ENCODE results near the gene LAMA2. TPM values are rescaled to one million over a fixed set of nuclear protein-coding genes. Genes with fewer than 3 reads are reported as not detected.

Gene LAMA2
- total and polyA plus RNA-seq, 4 experiments from 2014 or later = 0.20 to 0.87 (median 0.43) TPM

DNA sequence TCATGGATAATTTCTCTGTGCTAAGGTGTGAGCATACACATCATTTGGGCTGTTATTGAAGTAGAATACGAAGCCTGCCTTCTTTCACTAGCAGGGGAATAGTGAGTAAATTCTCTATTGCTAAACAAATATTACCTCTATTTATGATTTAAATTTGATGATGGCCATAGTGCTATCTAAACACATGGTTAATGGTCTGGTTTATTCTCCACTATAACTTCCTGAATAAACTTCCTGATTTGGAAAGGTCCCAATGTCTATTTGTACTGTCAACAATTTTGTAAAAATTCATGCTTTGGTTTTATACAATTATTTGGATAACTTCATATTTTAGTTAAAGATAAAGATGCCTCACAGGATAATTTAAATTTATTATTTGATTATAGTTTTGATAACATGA lies 426.2 kb downstream of the LAMA2 start:
- Histone ChIP-seq H3K4me3 (ENCODE audit: low read length in 2 of 2) (no peak overlapping the region), H3K27me3 (ENCODE audit: insufficient read depth, low read length) (no peaks in the 10 kb centered on the region), H3K36me3 (ENCODE audit: insufficient read depth, low read length) (no peaks in the 10 kb centered on the region), H3K9me3 (ENCODE audit: control insufficient read depth in 1 of 2, low read length in 2 of 2) (no peaks in the 10 kb centered on the region), H3K27ac (ENCODE audit: low read depth, low read length) (no peak overlapping the region), H3K4me1 (ENCODE audit: insufficient read depth, low read length) (no peaks in the 10 kb centered on the region)
- intact Hi-C loops (cut with micrococcal nuclease) = no loop called here
- Mint-ChIP-seq H3K4me3 (no peak overlapping the region), H3K9me3 (peaks cover 0 to 4% (median 0%) of the 10 kb centered on the region in 8 donors), H3K27me3 (peaks cover 0 to 5% of the 10 kb centered on the region in 2 donors), H3K27ac (no peak overlapping the region), H3K4me1 (no peaks in the 10 kb centered on the region), H3K36me3 (peaks cover 0 to 11% of the 10 kb centered on the region in 2 donors)
- DNase-seq = no peak
- CTCF ChIA-PET (ENCODE audit: partially characterized antibody) = no interaction called here
- POLR2A ChIA-PET (ENCODE audit: partially characterized antibody) = no interaction called here

DNA sequence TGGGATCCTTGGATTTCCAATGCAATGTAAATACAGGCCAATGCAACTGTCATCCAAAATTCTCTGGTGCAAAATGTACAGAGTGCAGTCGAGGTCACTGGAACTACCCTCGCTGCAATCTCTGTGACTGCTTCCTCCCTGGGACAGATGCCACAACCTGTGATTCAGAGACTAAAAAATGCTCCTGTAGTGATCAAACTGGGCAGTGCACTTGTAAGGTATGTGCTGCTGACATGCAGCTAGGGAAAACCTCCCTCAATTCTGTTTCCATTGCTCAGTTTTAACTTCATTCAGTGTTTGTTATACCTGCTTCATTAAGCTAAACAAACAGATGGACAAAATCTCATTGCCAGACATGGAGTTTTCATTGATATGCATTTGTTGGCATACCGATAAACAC lies 429.9 kb downstream of the LAMA2 start:
- POLR2A ChIA-PET (ENCODE audit: partially characterized antibody) = no interaction called here
- H3K27ac Mint-ChIP-seq = no peak overlapping the region
- H3K27ac ChIP-seq (ENCODE audit: low read depth, low read length) = no peak overlapping the region
- intact Hi-C loops (cut with micrococcal nuclease) = no loop called here
- H3K27me3 ChIP-seq (ENCODE audit: insufficient read depth, low read length) = no peaks in the 10 kb centered on the region
- peaks cover 0 to 32% of the 10 kb centered on the region in 2 donors for H3K36me3 Mint-ChIP-seq
- H3K9me3 Mint-ChIP-seq = peaks cover 0 to 4% (median 0%) of the 10 kb centered on the region in 8 donors
- no peak for DNase-seq
- H3K4me3 Mint-ChIP-seq = no peak overlapping the region
- H3K9me3 ChIP-seq (ENCODE audit: control insufficient read depth in 1 of 2, low read length in 2 of 2) = no peaks in the 10 kb centered on the region
- CTCF ChIA-PET (ENCODE audit: partially characterized antibody) = no interaction called here
- H3K4me1 ChIP-seq (ENCODE audit: insufficient read depth, low read length) = no peaks in the 10 kb centered on the region
- no peaks in the 10 kb centered on the region for H3K36me3 ChIP-seq (ENCODE audit: insufficient read depth, low read length)
- H3K27me3 Mint-ChIP-seq = peaks cover 0 to 4% of the 10 kb centered on the region in 2 donors
- no peak overlapping the region for H3K4me3 ChIP-seq (ENCODE audit: low read length in 2 of 2)
- H3K4me1 Mint-ChIP-seq = no peaks in the 10 kb centered on the region

DNA sequence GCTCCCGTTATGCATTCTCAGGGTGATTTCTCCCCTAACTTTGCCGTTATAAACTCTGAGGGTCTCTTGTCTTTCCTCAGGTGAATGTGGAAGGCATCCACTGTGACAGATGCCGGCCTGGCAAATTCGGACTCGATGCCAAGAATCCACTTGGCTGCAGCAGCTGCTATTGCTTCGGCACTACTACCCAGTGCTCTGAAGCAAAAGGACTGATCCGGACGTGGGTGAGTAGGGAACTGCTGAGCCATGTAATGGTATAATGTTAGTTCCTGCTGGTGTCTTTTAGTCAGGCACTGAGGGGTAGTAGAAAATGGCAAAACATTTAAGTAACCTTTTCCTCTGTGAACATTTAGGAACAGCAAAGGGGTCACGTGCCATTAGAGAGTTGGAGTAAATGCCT lies 431.6 kb downstream of the LAMA2 start:
- DNase-seq = no peak
- POLR2A ChIA-PET (ENCODE audit: partially characterized antibody) = no interaction called here
- peaks cover 0 to 35% of the 10 kb centered on the region in 2 donors for H3K36me3 Mint-ChIP-seq
- peaks cover 0 to 2% (median under 1%) of the 10 kb centered on the region in 4 donors for H3K4me1 Mint-ChIP-seq
- Histone ChIP-seq H3K9me3 (ENCODE audit: control insufficient read depth in 1 of 2, low read length in 2 of 2) (no peaks in the 10 kb centered on the region), H3K36me3 (ENCODE audit: insufficient read depth, low read length) (no peaks in the 10 kb centered on the region), H3K27ac (ENCODE audit: low read depth, low read length) (no peak overlapping the region), H3K4me3 (ENCODE audit: low read length in 2 of 2) (no peak overlapping the region), H3K27me3 (ENCODE audit: insufficient read depth, low read length) (no peaks in the 10 kb centered on the region), H3K4me1 (ENCODE audit: insufficient read depth, low read length) (no peaks in the 10 kb centered on the region)
- H3K4me3 Mint-ChIP-seq = no peak overlapping the region
- peaks cover 0 to 5% of the 10 kb centered on the region in 2 donors for H3K27me3 Mint-ChIP-seq
- peaks cover 0 to 4% (median 0%) of the 10 kb centered on the region in 8 donors for H3K9me3 Mint-ChIP-seq
- no peak overlapping the region for H3K27ac Mint-ChIP-seq
- intact Hi-C loops (cut with micrococcal nuclease) = no loop called here
- CTCF ChIA-PET (ENCODE audit: partially characterized antibody) = no interaction called here

DNA sequence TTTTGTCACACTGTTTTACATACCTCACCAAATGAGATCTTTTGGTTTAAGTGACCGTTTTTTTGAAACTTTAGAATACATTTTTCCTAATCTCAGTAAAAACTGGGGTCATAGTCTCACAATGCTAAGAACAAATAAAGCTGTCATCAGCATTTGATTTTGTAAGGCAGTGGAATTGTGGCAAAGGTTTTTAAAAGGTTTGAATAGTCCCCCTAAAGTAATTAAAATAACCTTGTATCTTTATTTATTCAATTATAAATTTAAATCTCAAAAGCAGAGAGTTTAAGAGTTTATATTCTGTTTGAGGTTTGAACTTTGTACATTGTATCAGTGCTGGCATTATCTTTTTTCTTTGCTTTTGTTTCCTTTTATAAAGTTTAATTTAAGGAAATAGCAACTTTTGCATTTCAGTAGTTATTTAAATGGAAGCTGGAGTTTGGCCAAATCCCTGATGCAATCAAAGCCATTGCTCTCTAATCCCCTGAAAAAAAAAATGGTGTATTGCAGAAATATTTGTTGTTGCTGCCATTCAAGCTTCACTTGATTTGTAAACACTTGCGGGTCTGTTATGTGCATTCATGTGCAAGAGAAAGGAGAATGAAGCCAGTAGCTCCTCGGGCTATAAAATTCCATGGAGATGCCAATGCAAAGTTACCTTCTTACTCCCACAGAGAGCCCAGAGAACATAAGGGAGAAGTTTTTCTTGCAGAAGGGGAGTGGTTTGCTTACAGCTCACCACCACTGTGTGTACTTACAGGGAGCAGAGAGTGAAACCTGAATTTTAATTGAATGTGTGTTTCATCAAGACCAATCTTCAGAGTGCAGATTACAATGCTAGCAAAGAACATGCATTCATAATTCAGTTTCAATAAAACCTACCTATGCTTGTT lies 435.2 kb downstream of the LAMA2 start:
- no peaks in the 10 kb centered on the region for H3K9me3 Mint-ChIP-seq
- intact Hi-C loops (cut with micrococcal nuclease) = no loop called here
- DNase-seq = no peak
- no peaks in the 10 kb centered on the region for H3K36me3 ChIP-seq (ENCODE audit: insufficient read depth, low read length)
- peaks cover 0 to 3% of the 10 kb centered on the region in 2 donors for H3K27me3 Mint-ChIP-seq
- H3K4me1 ChIP-seq (ENCODE audit: insufficient read depth, low read length) = no peaks in the 10 kb centered on the region
- no peaks in the 10 kb centered on the region for H3K9me3 ChIP-seq (ENCODE audit: control insufficient read depth in 1 of 2, low read length in 2 of 2)
- peaks cover 0 to 2% (median under 1%) of the 10 kb centered on the region in 4 donors for H3K4me1 Mint-ChIP-seq
- no peak overlapping the region for H3K4me3 Mint-ChIP-seq
- ChIA-PET CTCF (ENCODE audit: partially characterized antibody) (no interaction called here), POLR2A (ENCODE audit: partially characterized antibody) (no interaction called here)
- H3K4me3 ChIP-seq (ENCODE audit: low read length in 2 of 2) = no peak overlapping the region
- H3K27me3 ChIP-seq (ENCODE audit: insufficient read depth, low read length) = no peaks in the 10 kb centered on the region
- H3K27ac ChIP-seq (ENCODE audit: low read depth, low read length) = no peak overlapping the region
- peaks cover 0 to 31% of the 10 kb centered on the region in 2 donors for H3K36me3 Mint-ChIP-seq
- H3K27ac Mint-ChIP-seq = no peak overlapping the region

DNA sequence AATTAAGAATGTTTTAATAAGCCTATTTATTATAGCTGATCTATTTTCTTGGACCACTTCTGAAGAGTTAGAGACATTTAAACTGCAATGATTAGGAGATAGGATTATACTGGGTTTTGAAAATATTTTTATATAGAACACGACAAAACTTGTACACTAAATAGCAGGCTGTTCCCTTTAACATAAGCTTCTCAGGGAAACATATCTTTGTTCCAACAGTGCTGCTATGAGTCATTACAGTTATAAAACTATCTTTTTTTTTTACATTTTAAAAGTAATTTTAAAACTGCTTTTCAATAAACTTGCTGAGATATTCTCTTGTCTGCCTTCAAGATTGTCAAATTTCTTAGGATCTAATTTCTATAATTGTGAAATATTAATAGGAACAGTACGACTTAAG lies 438.0 kb downstream of the LAMA2 start:
- no peak overlapping the region for H3K4me3 Mint-ChIP-seq
- H3K27ac ChIP-seq (ENCODE audit: low read depth, low read length) = no peak overlapping the region
- H3K4me1 Mint-ChIP-seq = peaks cover 0 to 2% (median under 1%) of the 10 kb centered on the region in 4 donors
- no peaks in the 10 kb centered on the region for H3K9me3 Mint-ChIP-seq
- DNase-seq = no peak
- H3K36me3 Mint-ChIP-seq = peaks cover 0 to 11% of the 10 kb centered on the region in 2 donors
- CTCF ChIA-PET (ENCODE audit: partially characterized antibody) = no interaction called here
- no peak overlapping the region for H3K27ac Mint-ChIP-seq
- no peaks in the 10 kb centered on the region for H3K4me1 ChIP-seq (ENCODE audit: insufficient read depth, low read length)
- H3K27me3 ChIP-seq (ENCODE audit: insufficient read depth, low read length) = no peaks in the 10 kb centered on the region
- intact Hi-C loops (cut with micrococcal nuclease) = no loop called here
- no peak overlapping the region for H3K4me3 ChIP-seq (ENCODE audit: low read length in 2 of 2)
- peaks cover 0 to 3% of the 10 kb centered on the region in 2 donors for H3K27me3 Mint-ChIP-seq
- no peaks in the 10 kb centered on the region for H3K9me3 ChIP-seq (ENCODE audit: control insufficient read depth in 1 of 2, low read length in 2 of 2)
- POLR2A ChIA-PET (ENCODE audit: partially characterized antibody) = interaction anchor here (0.6 kb wide), 1 partner anchor 16 kb away, joined by 3 read pairs; no protein-coding TSS in a partner anchor
- H3K36me3 ChIP-seq (ENCODE audit: insufficient read depth, low read length) = no peaks in the 10 kb centered on the region

DNA sequence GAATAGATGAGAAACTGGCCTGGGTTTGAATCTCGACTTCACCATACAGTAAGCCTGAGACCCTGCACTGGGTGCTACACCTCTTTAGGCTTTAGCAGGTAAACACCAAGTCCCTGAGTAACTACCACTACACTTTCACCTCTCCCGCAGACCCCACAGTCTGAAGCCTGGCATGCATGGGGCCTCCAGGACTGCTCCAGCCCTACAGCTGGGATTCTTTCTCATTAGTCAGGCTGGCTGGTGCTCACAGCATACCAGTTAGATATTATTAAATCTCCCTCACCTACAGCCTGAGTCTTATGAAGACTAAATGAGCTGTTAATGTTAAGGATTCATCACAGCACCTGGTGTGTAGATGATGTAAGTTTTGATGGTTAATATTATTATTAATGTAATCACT lies 438.4 kb downstream of the LAMA2 start:
- H3K27me3 Mint-ChIP-seq = peaks cover 0 to 3% of the 10 kb centered on the region in 2 donors
- H3K36me3 Mint-ChIP-seq = peaks cover 0 to 7% of the 10 kb centered on the region in 2 donors
- CTCF ChIA-PET (ENCODE audit: partially characterized antibody) = no interaction called here
- no peak overlapping the region for H3K27ac Mint-ChIP-seq
- no peaks in the 10 kb centered on the region for H3K9me3 Mint-ChIP-seq
- no peak for DNase-seq
- Histone ChIP-seq H3K4me3 (ENCODE audit: low read length in 2 of 2) (no peak overlapping the region), H3K27me3 (ENCODE audit: insufficient read depth, low read length) (no peaks in the 10 kb centered on the region), H3K9me3 (ENCODE audit: control insufficient read depth in 1 of 2, low read length in 2 of 2) (no peaks in the 10 kb centered on the region), H3K36me3 (ENCODE audit: insufficient read depth, low read length) (no peaks in the 10 kb centered on the region), H3K27ac (ENCODE audit: low read depth, low read length) (no peak overlapping the region), H3K4me1 (ENCODE audit: insufficient read depth, low read length) (no peaks in the 10 kb centered on the region)
- POLR2A ChIA-PET (ENCODE audit: partially characterized antibody) = no interaction called here
- H3K4me1 Mint-ChIP-seq = peaks cover 0 to 2% (median under 1%) of the 10 kb centered on the region in 4 donors
- H3K4me3 Mint-ChIP-seq = no peak overlapping the region
- intact Hi-C loops (cut with micrococcal nuclease) = no loop called here

DNA sequence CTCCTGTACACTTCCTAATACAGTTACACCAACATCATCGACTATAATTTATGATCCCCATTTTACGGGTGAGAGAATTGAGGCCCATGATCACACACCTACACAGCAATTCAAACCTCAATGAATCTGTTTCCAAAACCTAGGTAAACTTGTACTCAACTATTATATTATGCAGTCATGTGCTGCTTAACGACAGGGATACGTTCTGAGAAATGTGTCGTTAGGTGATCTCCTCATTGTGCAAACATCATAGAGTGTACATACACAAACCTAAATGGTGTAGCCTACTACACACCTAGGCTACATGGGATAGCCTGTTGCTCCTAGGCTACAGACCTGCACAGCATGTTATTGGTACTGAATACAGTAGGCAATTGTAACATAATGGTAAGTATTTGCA lies 441.4 kb downstream of the LAMA2 start:
- no peak overlapping the region for H3K27ac Mint-ChIP-seq
- no peak for DNase-seq
- Histone ChIP-seq H3K9me3 (ENCODE audit: control insufficient read depth in 1 of 2, low read length in 2 of 2) (no peaks in the 10 kb centered on the region), H3K36me3 (ENCODE audit: insufficient read depth, low read length) (no peaks in the 10 kb centered on the region), H3K27me3 (ENCODE audit: insufficient read depth, low read length) (no peaks in the 10 kb centered on the region), H3K4me3 (ENCODE audit: low read length in 2 of 2) (no peak overlapping the region), H3K4me1 (ENCODE audit: insufficient read depth, low read length) (no peaks in the 10 kb centered on the region), H3K27ac (ENCODE audit: low read depth, low read length) (no peak overlapping the region)
- intact Hi-C loops (cut with micrococcal nuclease) = no loop called here
- peaks cover 0 to 3% of the 10 kb centered on the region in 2 donors for H3K36me3 Mint-ChIP-seq
- no peaks in the 10 kb centered on the region for H3K9me3 Mint-ChIP-seq
- H3K4me1 Mint-ChIP-seq = no peaks in the 10 kb centered on the region
- no peaks in the 10 kb centered on the region for H3K27me3 Mint-ChIP-seq
- CTCF ChIA-PET (ENCODE audit: partially characterized antibody) = no interaction called here
- H3K4me3 Mint-ChIP-seq = no peak overlapping the region
- POLR2A ChIA-PET (ENCODE audit: partially characterized antibody) = no interaction called here

Measured in CD4-positive, alpha-beta memory T cell (primary cell).